Psoas muscle (tissue), 8 donors: ENCODE measurements around the gene RASGEF1C. TPM values are rescaled to one million over a fixed set of nuclear protein-coding genes. Genes with fewer than 3 reads are reported as not detected.

Experiments used
- ATAC-seq, 4 donors: fragments of 200-7000 bp; cut with Tn5 transposase; one replicate each; pipeline ENCODE4 v1.9.1; 2020; ENCODE audit warnings: moderate library complexity in 3 of 4, mild to moderate bottlenecking in 2 of 4
- DNase-seq, 2 donors: peaks; one replicate each; pipeline ENCODE4 v3.0.0-alpha.2; 2020
- H3K27ac ChIP-seq: fragments of 200-600 bp; one replicate; pipeline ENCODE4 v1.8.0; 2022
- H3K27me3 ChIP-seq, 3 donors: fragments of 200-600 bp in 1 of 3; one replicate each; pipeline versions ENCODE4 v1.6.1 to v1.8.0; 2013 to 2022; ENCODE audit warnings: low read length in 2 of 3, mild to moderate bottlenecking in 2 of 3, moderate library complexity in 1 of 3; ENCODE audit not compliant: insufficient read depth in 3 of 3
- H3K36me3 ChIP-seq, 2 donors: fragments of 200-600 bp in 1 of 2; one replicate each; pipeline versions ENCODE4 v1.6.1 to v1.8.0; 2013 to 2022; ENCODE audit warnings: low read depth in 1 of 2, mild to moderate bottlenecking in 1 of 2, moderate library complexity in 1 of 2; ENCODE audit not compliant: insufficient read depth in 1 of 2
- H3K4me1 ChIP-seq: fragments of 200-600 bp; one replicate; pipeline ENCODE4 v1.8.0; 2022
- H3K4me3 ChIP-seq: fragments of 200-600 bp; one replicate; pipeline ENCODE4 v1.8.0; 2022; ENCODE audit warnings: mild to moderate bottlenecking
- H3K9me3 ChIP-seq: fragments of 200-600 bp; one replicate; pipeline ENCODE4 v1.8.0; 2022
- WGBS, 3 donors: extraction: QIAGEN DNeasy Blood & Tissue Kit; methylation state at CpG; one replicate each; pipeline versions ENCODE4 v1.1.6 to v1.1.7; 2013; 5-methylcytosine and 5-hydroxymethylcytosine counted together
- intact Hi-C, 2 donors: fragments of 100-400 bp; cut with DNase I; formaldehyde crosslinking; loops; one replicate each; pipeline versions ENCODE4 v1.11.0 to v1.14.2; 2022
- polyA plus RNA-seq, 3 donors: library from polyadenylated mRNA; stranded (reverse); fragments of 200-250 nt; gene quantifications; one replicate each; pipeline ENCODE4 v1.2.3, GENCODE V29; 2013
- total RNA-seq, 4 donors: library from RNA; stranded (reverse); fragmentation: NEBNext Ultra II Directional in 2 of 4; extraction: Animal tissue kit (Norgen Biotek cat#: 25700) in 2 of 4; gene quantifications; one replicate each; pipeline versions ENCODE4 v1.2.1 to v1.2.4, GENCODE V29; 2021 to 2023
- TF ChIP-seq, protein P1 (sequence below): fragments of 200-600 bp; IDR thresholded peaks from one replicate; pipeline ENCODE4 v1.8.0; 2022; ENCODE audit warnings: antibody characterized with exemption
- donor health status: healthy with polysubstance abuse.
- donor health status: DM: no; HTN: no; CAD: no; lungs with moderate emphysema.
- donor health status: Bipolar disorder and iron deficiency.
- donor health status: healthy.
- donor health status: DM: yes; HTN: yes; CAD: no.
- donor health status: DM: no; HTN: no; CAD: no.
- donor health status: DM: no; HTN: no; CAD: no.
- donor health status: DM: yes; HTN: yes; CAD: no.

The RASGEF1C gene
- total and polyA plus RNA-seq, 7 donors = 0.03 to 0.05 (median 0.04) TPM; not detected in 4

GRCh38 chr5:180155365-180155926 is 53.6 kb downstream of the RASGEF1C start:
- Histone ChIP-seq H3K27me3 (peaks cover 0 to 4% (median 0%) of the 10 kb centered on the region in 3 donors), H3K9me3 (no peaks in the 10 kb centered on the region), H3K36me3 (no peaks in the 10 kb centered on the region), H3K4me3 (no peak overlapping the region), H3K4me1 (no peaks in the 10 kb centered on the region), H3K27ac (no peak overlapping the region)
- intact Hi-C loops = no loop called here
- ATAC-seq = no peak
- WGBS, 3 donors = 30 to 35% (median 32%) methylated on average over 17 of the region's 17 CpGs
- TF ChIP-seq, protein P1, sequence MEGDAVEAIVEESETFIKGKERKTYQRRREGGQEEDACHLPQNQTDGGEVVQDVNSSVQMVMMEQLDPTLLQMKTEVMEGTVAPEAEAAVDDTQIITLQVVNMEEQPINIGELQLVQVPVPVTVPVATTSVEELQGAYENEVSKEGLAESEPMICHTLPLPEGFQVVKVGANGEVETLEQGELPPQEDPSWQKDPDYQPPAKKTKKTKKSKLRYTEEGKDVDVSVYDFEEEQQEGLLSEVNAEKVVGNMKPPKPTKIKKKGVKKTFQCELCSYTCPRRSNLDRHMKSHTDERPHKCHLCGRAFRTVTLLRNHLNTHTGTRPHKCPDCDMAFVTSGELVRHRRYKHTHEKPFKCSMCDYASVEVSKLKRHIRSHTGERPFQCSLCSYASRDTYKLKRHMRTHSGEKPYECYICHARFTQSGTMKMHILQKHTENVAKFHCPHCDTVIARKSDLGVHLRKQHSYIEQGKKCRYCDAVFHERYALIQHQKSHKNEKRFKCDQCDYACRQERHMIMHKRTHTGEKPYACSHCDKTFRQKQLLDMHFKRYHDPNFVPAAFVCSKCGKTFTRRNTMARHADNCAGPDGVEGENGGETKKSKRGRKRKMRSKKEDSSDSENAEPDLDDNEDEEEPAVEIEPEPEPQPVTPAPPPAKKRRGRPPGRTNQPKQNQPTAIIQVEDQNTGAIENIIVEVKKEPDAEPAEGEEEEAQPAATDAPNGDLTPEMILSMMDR = no peak
- no peak for DNase-seq

DNA sequence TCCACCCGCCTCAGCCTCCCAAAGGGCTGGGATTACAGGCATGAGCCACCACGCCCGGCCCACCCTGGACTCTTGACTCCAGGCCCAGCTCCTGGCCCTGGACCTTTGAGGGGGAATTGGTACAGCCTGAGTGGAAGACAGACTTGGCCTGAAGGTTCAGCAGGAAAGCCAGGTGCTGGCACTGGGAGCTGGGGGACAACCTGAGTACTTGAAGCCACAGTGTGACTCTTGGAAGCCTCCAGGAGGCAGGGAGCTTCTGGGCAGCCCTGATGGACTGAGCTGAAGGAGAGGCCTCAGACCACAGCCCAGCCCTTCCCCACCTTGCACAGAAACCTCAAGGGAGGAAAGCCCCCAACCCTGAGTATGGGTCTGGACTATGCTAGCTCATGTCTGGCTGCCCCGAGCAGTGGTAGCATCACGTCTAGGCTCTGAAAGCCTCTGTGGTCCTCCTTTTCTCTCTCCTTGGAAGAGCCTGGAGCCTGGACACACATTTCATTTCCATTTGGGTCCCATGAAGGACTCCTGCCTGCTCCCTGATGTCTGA is 54.1 kb downstream of the RASGEF1C start:
- 88 to 95% (median 91%) methylated on average over 5 of the region's 5 CpGs for WGBS, 3 donors
- no peak overlapping the region for H3K27ac ChIP-seq
- no peak for ATAC-seq
- no peaks in the 10 kb centered on the region for H3K9me3 ChIP-seq
- DNase-seq = no peak
- TF ChIP-seq, protein P1 = no peak
- no peaks in the 10 kb centered on the region for H3K4me1 ChIP-seq
- H3K4me3 ChIP-seq = no peak overlapping the region
- intact Hi-C loops = no loop called here
- no peaks in the 10 kb centered on the region for H3K36me3 ChIP-seq
- H3K27me3 ChIP-seq = peaks cover 0 to 4% (median 0%) of the 10 kb centered on the region in 3 donors

DNA sequence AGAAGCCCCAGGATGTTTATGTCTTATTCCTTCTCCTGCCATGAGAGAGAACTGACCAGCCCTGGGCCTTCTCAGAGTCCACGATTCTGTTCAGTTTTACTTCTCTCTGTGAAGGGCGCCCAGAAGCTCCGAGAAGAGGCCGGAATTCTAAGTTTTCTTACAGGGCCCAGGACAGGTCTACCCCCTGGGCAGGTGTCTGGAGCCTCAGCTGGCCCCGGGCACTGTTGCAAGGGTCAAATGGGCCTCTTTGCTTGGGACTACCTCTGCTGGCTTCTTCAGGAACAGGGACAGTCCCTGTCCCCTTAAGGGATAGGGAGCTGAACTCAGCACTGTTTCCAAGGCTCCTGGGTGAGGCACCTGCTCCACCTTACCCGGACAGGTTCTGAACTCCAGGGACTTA is 55.0 kb downstream of the RASGEF1C start:
- Histone ChIP-seq H3K27ac (no peak overlapping the region), H3K4me1 (no peaks in the 10 kb centered on the region), H3K27me3 (peaks cover 0 to 4% (median 0%) of the 10 kb centered on the region in 3 donors), H3K9me3 (no peaks in the 10 kb centered on the region), H3K4me3 (no peak overlapping the region), H3K36me3 (no peaks in the 10 kb centered on the region)
- ATAC-seq = no peak
- intact Hi-C loops = no loop called here
- 58 to 82% (median 79%) methylated on average over 6 of the region's 6 CpGs for WGBS, 3 donors
- TF ChIP-seq, protein P1 = no peak
- no peak for DNase-seq

- no peak overlapping the region for H3K4me3 ChIP-seq
- H3K27ac ChIP-seq = no peak overlapping the region
- TF ChIP-seq, protein P1 = no peak
- H3K27me3 ChIP-seq = peaks cover 0 to 4% (median 0%) of the 10 kb centered on the region in 3 donors
- H3K4me1 ChIP-seq = no peaks in the 10 kb centered on the region
- no peak for ATAC-seq
- WGBS, 3 donors = 0 to 38% (median 4%) methylated on average over 1 of the region's 1 CpG
- H3K36me3 ChIP-seq = no peaks in the 10 kb centered on the region
- H3K9me3 ChIP-seq = no peaks in the 10 kb centered on the region
- intact Hi-C loops = no loop called here
- no peak for DNase-seq
Measured at GRCh38 chr5:180153099-180153498, 55.9 kb downstream of the RASGEF1C start.
